OCI-LY7 (cell line): Measurements from ENCODE around the gene HLA-DMB.

ENCODE experiments used
- EZH2phosphoT487 ChIP-seq: fragments of 200-600 bp; sonication (generic); IDR thresholded peaks from 2 replicates; pipeline ENCODE4 v1.6.1; 2018; ENCODE audit warnings: low read depth, borderline replicate concordance, mild to moderate bottlenecking, mixed run types, antibody characterized with exemption, low read length, moderate library complexity, mixed read lengths
- TF ChIP-seq, protein P1 (sequence below): fragments of 200-600 bp; sonication (generic); conservative IDR thresholded peaks from 2 replicates; pipeline ENCODE4 v1.5.1; 2014; ENCODE audit warnings: mild to moderate bottlenecking, antibody characterized with exemption, low read length, moderate library complexity, mixed read lengths

DNA sequence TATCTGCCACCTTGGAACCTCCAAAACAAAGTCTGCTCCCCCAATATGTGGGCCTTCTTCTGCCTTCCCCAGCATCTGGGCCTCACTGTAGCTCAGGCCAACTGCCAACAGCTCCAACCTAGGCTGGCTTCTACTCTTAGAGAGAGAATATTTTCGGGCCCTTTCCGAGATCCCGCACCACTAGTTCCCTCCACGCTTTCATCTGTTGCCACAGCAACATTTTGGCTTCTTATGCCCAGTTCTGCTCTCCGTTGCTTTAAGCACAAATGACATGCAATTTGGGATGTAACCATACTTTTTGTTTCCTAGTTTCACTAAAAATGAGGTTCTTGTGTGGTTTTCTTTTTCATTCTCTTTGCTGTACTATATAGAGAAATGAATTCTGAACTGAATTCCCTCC lies 53.2 kb downstream of the HLA-DMB start:
- TF ChIP-seq, protein P1, sequence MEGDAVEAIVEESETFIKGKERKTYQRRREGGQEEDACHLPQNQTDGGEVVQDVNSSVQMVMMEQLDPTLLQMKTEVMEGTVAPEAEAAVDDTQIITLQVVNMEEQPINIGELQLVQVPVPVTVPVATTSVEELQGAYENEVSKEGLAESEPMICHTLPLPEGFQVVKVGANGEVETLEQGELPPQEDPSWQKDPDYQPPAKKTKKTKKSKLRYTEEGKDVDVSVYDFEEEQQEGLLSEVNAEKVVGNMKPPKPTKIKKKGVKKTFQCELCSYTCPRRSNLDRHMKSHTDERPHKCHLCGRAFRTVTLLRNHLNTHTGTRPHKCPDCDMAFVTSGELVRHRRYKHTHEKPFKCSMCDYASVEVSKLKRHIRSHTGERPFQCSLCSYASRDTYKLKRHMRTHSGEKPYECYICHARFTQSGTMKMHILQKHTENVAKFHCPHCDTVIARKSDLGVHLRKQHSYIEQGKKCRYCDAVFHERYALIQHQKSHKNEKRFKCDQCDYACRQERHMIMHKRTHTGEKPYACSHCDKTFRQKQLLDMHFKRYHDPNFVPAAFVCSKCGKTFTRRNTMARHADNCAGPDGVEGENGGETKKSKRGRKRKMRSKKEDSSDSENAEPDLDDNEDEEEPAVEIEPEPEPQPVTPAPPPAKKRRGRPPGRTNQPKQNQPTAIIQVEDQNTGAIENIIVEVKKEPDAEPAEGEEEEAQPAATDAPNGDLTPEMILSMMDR, result no peak
- TF ChIP-seq EZH2phosphoT487, result no peak
